ENCODE results near the gene MCCC2. TPM values are rescaled to one million over a fixed set of nuclear protein-coding genes. Genes with fewer than 3 reads are reported as not detected.

Gene MCCC2
- total RNA-seq, 1 experiment from 2014 or later: 47.2 TPM

GRCh38 chr5:71589903-71590302 is 2.8 kb downstream of the MCCC2 start:
- CTCF ChIA-PET: interaction anchor here (1.8 kb wide), 1 partner anchor 11 kb away, joined by 10 read pairs; no protein-coding TSS in a partner anchor
- no peaks in the 10 kb centered on the region for H3K27me3 ChIP-seq (ENCODE audit: insufficient read depth, low read length)
- H3K9me3 ChIP-seq (ENCODE audit: control insufficient read depth in 1 of 2, insufficient read depth in 1 of 2, low read depth in 1 of 2, low read length in 2 of 2): no peaks in the 10 kb centered on the region
- peaks cover 10 to 23% of the 10 kb centered on the region in 2 experiments for H3K4me1 ChIP-seq (ENCODE audit: control insufficient read depth in 1 of 2, insufficient read depth in 2 of 2, low read length in 2 of 2)
- H3K9ac ChIP-seq (ENCODE audit: low read length): no peak overlapping the region
- DNase-seq (ENCODE audit: low read depth, low spot score): no peak
- POLR2A ChIA-PET: no interaction called here
- intact Hi-C loops (cut with micrococcal nuclease): no loop called here
- no peak overlapping the region for H3K4me3 ChIP-seq (replicated peaks in 1 of 2; ENCODE audit: low read depth in 1 of 2, low read length in 2 of 2)
- ATAC-seq: no peak
- H3K79me2 ChIP-seq (ENCODE audit: insufficient read depth, low read length): peaks cover 32% of the 10 kb centered on the region
- no peak overlapping the region for H3K4me2 ChIP-seq (ENCODE audit: low read length)
- TF ChIP-seq SRF (IDR thresholded peaks at IDR 0.05; ENCODE audit: low read depth) (no peak), RAD21 (IDR thresholded peaks at IDR 0.05; ENCODE audit: low read depth) (no peak), YY1 (IDR thresholded peaks at IDR 0.05; ENCODE audit: extremely low read depth, insufficient replicate concordance, low read depth, low read length) (no peak), CEBPB (IDR thresholded peaks at IDR 0.05; ENCODE audit: low read depth) (no peak), EGR1 (IDR thresholded peaks at IDR 0.05; ENCODE audit: low read depth) (no peak), EZH2phosphoT487 (IDR thresholded peaks at IDR 0.05; ENCODE audit: borderline replicate concordance) (no peak), CTCF (IDR thresholded peaks at IDR 0.05 in 2 of 3, conservative IDR thresholded peaks at IDR 0.05 in 1 of 3; ENCODE audit: borderline replicate concordance in 1 of 3, insufficient read depth in 1 of 3, low read depth in 2 of 3, low read length in 2 of 3) (no peak), REST (IDR thresholded peaks at IDR 0.05; ENCODE audit: low read depth) (no peak), JUND (IDR thresholded peaks at IDR 0.05) (no peak), ZFX (IDR thresholded peaks at IDR 0.05) (no peak), ELF1 (IDR thresholded peaks at IDR 0.05; ENCODE audit: borderline replicate concordance, low read depth) (no peak), SIN3A (IDR thresholded peaks at IDR 0.05; ENCODE audit: low read depth) (no peak), POLR2A (IDR thresholded peaks at IDR 0.05; ENCODE audit: borderline replicate concordance, extremely low read depth, insufficient read depth, insufficient read length) (no peak), TCF7L2 (IDR thresholded peaks at IDR 0.05; ENCODE audit: borderline replicate concordance, extremely low read depth, insufficient read depth, insufficient read length) (no peak), SP1 (IDR thresholded peaks at IDR 0.05; ENCODE audit: low read depth) (no peak), POLR2AphosphoS5 (IDR thresholded peaks at IDR 0.05; ENCODE audit: low read depth, low read length) (no peak), ZNF274 (IDR thresholded peaks at IDR 0.05; ENCODE audit: low read depth, low read length) (no peak), EZH2 (IDR thresholded peaks at IDR 0.05) (no peak), FOSL1 (IDR thresholded peaks at IDR 0.05; ENCODE audit: low read depth) (no peak), CBX3 (IDR thresholded peaks at IDR 0.05; ENCODE audit: low read depth) (no peak)
- H3K36me3 ChIP-seq (ENCODE audit: control insufficient read depth in 1 of 2, insufficient read depth in 2 of 2, low read length in 2 of 2): no peaks in the 10 kb centered on the region
- H3K27ac ChIP-seq (ENCODE audit: low read depth, low read length): no peak overlapping the region
- BruUV-seq (replicated peaks): no TSS peak
- no peak overlapping the region for H2AFZ ChIP-seq (ENCODE audit: low read depth, low read length, poor library complexity, severe bottlenecking)
- H4K20me1 ChIP-seq (ENCODE audit: insufficient read depth): no peaks in the 10 kb centered on the region
- H3K9me2 ChIP-seq (ENCODE audit: insufficient read depth): no peaks in the 10 kb centered on the region
- RAD21 ChIA-PET (ENCODE audit: low non-redundant PET in 1 of 2, low total read pairs in 2 of 2, uncharacterized antibody in 2 of 2, unreplicated experiment in 2 of 2): no interaction called here

Measured in HCT116 (cell line).